ENCODE results near the gene LRPAP1. TPM values are rescaled to one million over a fixed set of nuclear protein-coding genes. Genes with fewer than 3 reads are reported as not detected.
"Not testable (repeated sequence)": the region's sequence is repeated elsewhere in the genome, so short reads cannot be mapped to it uniquely, and the experiment has no call there.

The LRPAP1 gene
- total RNA-seq, 1 donor from 2014 or later = 297 TPM

- intact Hi-C loops (cut with micrococcal nuclease); H3K27me3 ChIP-seq (ENCODE audit: low read depth); H3K36me3 ChIP-seq; H3K9me3 ChIP-seq (replicated peaks); H3K27ac ChIP-seq (replicated peaks); H3K4me3 ChIP-seq; DNase-seq; H3K4me1 ChIP-seq: not testable (repeated sequence)
Observed at GRCh38 chr4:3549694-3550001, 17.4 kb upstream of the LRPAP1 start.

GRCh38 chr4:3548991-3549693 is 16.9 kb upstream of the LRPAP1 start:
- intact Hi-C loops (cut with micrococcal nuclease); H3K4me3 ChIP-seq; H3K36me3 ChIP-seq; H3K9me3 ChIP-seq (replicated peaks); H3K27ac ChIP-seq (replicated peaks); H3K27me3 ChIP-seq (ENCODE audit: low read depth); DNase-seq; H3K4me1 ChIP-seq: not testable (repeated sequence)

GRCh38 chr4:3546721-3547120 is 14.5 kb upstream of the LRPAP1 start:
- H3K9me3 ChIP-seq (replicated peaks); intact Hi-C loops (cut with micrococcal nuclease); H3K27ac ChIP-seq (replicated peaks); H3K36me3 ChIP-seq; H3K4me1 ChIP-seq; DNase-seq; H3K4me3 ChIP-seq; H3K27me3 ChIP-seq (ENCODE audit: low read depth): not testable (repeated sequence)

- DNase-seq; H3K9me3 ChIP-seq (replicated peaks); H3K27ac ChIP-seq (replicated peaks); H3K27me3 ChIP-seq (ENCODE audit: low read depth); H3K4me3 ChIP-seq; H3K36me3 ChIP-seq; intact Hi-C loops (cut with micrococcal nuclease); H3K4me1 ChIP-seq: not testable (repeated sequence)
Observed at GRCh38 chr4:3545351-3545750, 13.1 kb upstream of the LRPAP1 start.

GRCh38 chr4:3544259-3545025 is 12.2 kb upstream of the LRPAP1 start:
- H3K4me3 ChIP-seq; H3K36me3 ChIP-seq; H3K27ac ChIP-seq (replicated peaks); H3K9me3 ChIP-seq (replicated peaks); DNase-seq; H3K27me3 ChIP-seq (ENCODE audit: low read depth); intact Hi-C loops (cut with micrococcal nuclease); H3K4me1 ChIP-seq: not testable (repeated sequence)

GRCh38 chr4:3543415-3543814 is 11.2 kb upstream of the LRPAP1 start:
- H3K9me3 ChIP-seq (replicated peaks); H3K27me3 ChIP-seq (ENCODE audit: low read depth); H3K4me1 ChIP-seq; H3K36me3 ChIP-seq; intact Hi-C loops (cut with micrococcal nuclease); H3K27ac ChIP-seq (replicated peaks); H3K4me3 ChIP-seq; DNase-seq: not testable (repeated sequence)

- intact Hi-C loops (cut with micrococcal nuclease); H3K4me1 ChIP-seq: not testable (repeated sequence)
Observed at GRCh38 chr4:3538906-3539305, 6.7 kb upstream of the LRPAP1 start.

GRCh38 chr4:3535812-3536211 is 3.6 kb upstream of the LRPAP1 start:
- intact Hi-C loops (cut with micrococcal nuclease); DNase-seq; H3K27me3 ChIP-seq (ENCODE audit: low read depth); H3K36me3 ChIP-seq; H3K9me3 ChIP-seq (replicated peaks); H3K27ac ChIP-seq (replicated peaks); H3K4me3 ChIP-seq: not testable (repeated sequence)
- H3K4me1 ChIP-seq = peaks cover 21% of the 10 kb centered on the region

More at GRCh38 chr4:3538906-3539305, 6.7 kb upstream of the LRPAP1 start:
- not testable (repeated sequence) for H3K36me3 ChIP-seq; H3K9me3 ChIP-seq (replicated peaks); H3K27me3 ChIP-seq (ENCODE audit: low read depth); DNase-seq; H3K27ac ChIP-seq (replicated peaks); H3K4me3 ChIP-seq

GRCh38 chr4:3533423-3533820 is 1.2 kb upstream of the LRPAP1 start:
- Histone ChIP-seq H3K27ac (replicated peaks) (no peak overlapping the region), H3K36me3 (peaks cover 7% of the 10 kb centered on the region), H3K27me3 (ENCODE audit: low read depth) (no peaks in the 10 kb centered on the region), H3K4me1 (peaks cover 44% of the 10 kb centered on the region), H3K4me3 (no peak overlapping the region), H3K9me3 (replicated peaks) (no peaks in the 10 kb centered on the region)
- intact Hi-C loops (cut with micrococcal nuclease) = no loop called here
- no peak for DNase-seq
- no peak for TF ChIP-seq CTCF (IDR thresholded peaks at IDR 0.05; ENCODE audit: borderline replicate concordance)
